GM23338 (cell line): ENCODE data around the gene GLG1. TPM values are rescaled to one million over a fixed set of nuclear protein-coding genes. Genes with fewer than 3 reads are reported as not detected.

Experiments
- ATAC-seq: fragments of 200-7000 bp; cut with Tn5 transposase; 3 replicates; pipeline ENCODE4 v1.9.1; 2020
- DNase-seq: peaks from one replicate; pipeline ENCODE4 v3.0.0-alpha.2; 2015; ENCODE audit warnings: low spot score
- H2AFZ ChIP-seq: fragments of 200-600 bp; sonication (generic); 2 replicates; pipeline ENCODE4 v1.8.0; 2016; ENCODE audit warnings: antibody characterized with exemption, mild to moderate bottlenecking, moderate library complexity
- H3F3A ChIP-seq: fragments of 200-600 bp; sonication (generic); replicated peaks from 2 replicates; pipeline ENCODE4 v1.8.0; 2017; ENCODE audit warnings: antibody characterized with exemption, mixed run types, low read depth
- H3K27ac ChIP-seq: fragments of 200-600 bp; sonication (generic); 2 replicates; pipeline ENCODE4 v1.6.1; 2016; ENCODE audit warnings: low read depth
- H3K27me3 ChIP-seq: fragments of 200-600 bp; sonication (generic); 2 replicates; pipeline ENCODE4 v1.8.0; 2016; ENCODE audit warnings: mild to moderate bottlenecking, mixed run types, moderate library complexity; ENCODE audit not compliant: insufficient read depth
- H3K36me3 ChIP-seq: fragments of 200-600 bp; sonication (generic); 2 replicates; pipeline ENCODE4 v1.8.0; 2016; ENCODE audit warnings: mild to moderate bottlenecking; ENCODE audit not compliant: insufficient read depth
- H3K4me1 ChIP-seq: fragments of 200-600 bp; sonication (generic); 2 replicates; pipeline ENCODE4 v1.8.0; 2016; ENCODE audit warnings: mild to moderate bottlenecking, moderate library complexity; ENCODE audit not compliant: insufficient read depth
- H3K4me2 ChIP-seq: fragments of 200-600 bp; sonication (generic); 2 replicates; pipeline ENCODE4 v1.7.1; 2017; ENCODE audit warnings: mixed run types
- H3K4me3 ChIP-seq: fragments of 200-600 bp; sonication (generic); 2 replicates; pipeline ENCODE4 v1.6.1; 2016; ENCODE audit warnings: mixed run types
- H3K79me2 ChIP-seq: fragments of 200-600 bp; sonication (generic); replicated peaks from 2 replicates; pipeline ENCODE4 v1.8.0; 2017; ENCODE audit warnings: mild to moderate bottlenecking; ENCODE audit not compliant: insufficient read depth
- H3K9me2 ChIP-seq: fragments of 200-600 bp; sonication (generic); 2 replicates; pipeline ENCODE4 v1.8.0; 2017; ENCODE audit not compliant: insufficient read depth
- H4K20me1 ChIP-seq: fragments of 200-600 bp; sonication (generic); replicated peaks from 2 replicates; pipeline ENCODE4 v1.8.0; 2017; ENCODE audit warnings: mild to moderate bottlenecking; ENCODE audit not compliant: insufficient read depth
- H3K27ac Mint-ChIP-seq: 2 replicates; pipeline ENCODE4 v1.8.0; 2020; ENCODE audit warnings: inconsistent platforms, mild to moderate bottlenecking, moderate library complexity, mixed read lengths
- H3K27me3 Mint-ChIP-seq: 3 replicates; pipeline ENCODE4 v1.8.0; 2022; ENCODE audit warnings: low read depth, mild to moderate bottlenecking, moderate library complexity, mixed read lengths, inconsistent platforms; ENCODE audit not compliant: insufficient read depth, poor library complexity
- H3K36me3 Mint-ChIP-seq: 3 replicates; pipeline ENCODE4 v1.8.0; 2021; ENCODE audit warnings: low read depth, mild to moderate bottlenecking, inconsistent platforms, moderate library complexity, mixed read lengths
- H3K4me1 Mint-ChIP-seq: 3 replicates; pipeline ENCODE4 v1.8.0; 2020; ENCODE audit warnings: mild to moderate bottlenecking, inconsistent platforms, mixed read lengths
- H3K4me3 Mint-ChIP-seq: 3 replicates; pipeline ENCODE4 v1.8.0; 2021; ENCODE audit warnings: moderate library complexity, mild to moderate bottlenecking, inconsistent platforms, mixed read lengths
- H3K9me3 Mint-ChIP-seq: 3 replicates; pipeline ENCODE4 v1.8.0; 2020; ENCODE audit warnings: moderate library complexity, mild to moderate bottlenecking, inconsistent platforms, mixed read lengths
- CREB1 ChIP-seq: fragments of 250-450 bp; sonication (Bioruptor Pico); IDR thresholded peaks from 2 replicates; pipeline ENCODE4 v1.5.0; 2020; ENCODE audit warnings: low read depth, mild to moderate bottlenecking, moderate library complexity
- EZH2phosphoT487 ChIP-seq: fragments of 200-600 bp; sonication (generic); IDR thresholded peaks from one replicate; pipeline ENCODE4 v1.8.1; 2018; ENCODE audit warnings: antibody characterized with exemption; ENCODE audit not compliant: unreplicated experiment
- NANOG ChIP-seq: IDR thresholded peaks from 2 replicates; pipeline ENCODE4 v1.6.1; 2016; ENCODE audit warnings: antibody characterized with exemption, borderline replicate concordance
- REST ChIP-seq: IDR thresholded peaks from one replicate; pipeline ENCODE4 v1.6.1; 2018; ENCODE audit warnings: antibody characterized with exemption; ENCODE audit not compliant: unreplicated experiment
- ZNF114 ChIP-seq: fragments of 250-450 bp; sonication (Bioruptor Pico); IDR thresholded peaks from 2 replicates; pipeline ENCODE4 v1.5.0; 2020; ENCODE audit warnings: mild to moderate bottlenecking, moderate library complexity
- polyA plus RNA-seq: library from polyadenylated mRNA; unstranded; fragments of >200 nt; fragmentation: Nextera tagmentation; extraction: Ambion mirVana; gene quantifications from 2 replicates; pipeline ENCODE4 v1.2.1, GENCODE V29; 2016
- total RNA-seq: library from RNA; depleted of rRNA; stranded (reverse); fragments of >200 nt; shearing (Covaris generic); gene quantifications from 2 replicates; pipeline ENCODE4 v1.2.3, GENCODE V29; 2014
- TF ChIP-seq, protein P1 (sequence below), 2 experiments: fragments of 200-600 bp in 1 of 2; sonication (generic) in 1 of 2; conservative IDR thresholded peaks; 2 replicates each; pipeline versions ENCODE4 v1.5.1 to v1.6.1; 2016 to 2017; ENCODE audit warnings: antibody characterized with exemption in 2 of 2, low read depth in 2 of 2, mild to moderate bottlenecking in 2 of 2, moderate library complexity in 1 of 2
- TF ChIP-seq, protein P2 (sequence below): IDR thresholded peaks from 2 replicates; pipeline ENCODE4 v1.6.1; 2016; ENCODE audit warnings: antibody characterized with exemption
- TF ChIP-seq, protein P3 (sequence below): fragments of 250-450 bp; sonication (Bioruptor Pico); IDR thresholded peaks from 2 replicates; pipeline ENCODE4 v1.5.0; 2020; ENCODE audit warnings: mild to moderate bottlenecking, moderate library complexity

Gene GLG1
- total and polyA plus RNA-seq, 2 experiments from 2014 or later, result 61.2 to 211 TPM

GRCh38 chr16:74472540-74472939 is 134.4 kb downstream of the GLG1 start:
- Histone ChIP-seq H4K20me1 (no peaks in the 10 kb centered on the region; the same call in none of the 2 replicates), H3K4me3 (no peak overlapping the region), H3K27me3 (no peaks in the 10 kb centered on the region), H3K79me2 (no peaks in the 10 kb centered on the region), H3K9me2 (no peaks in the 10 kb centered on the region), H3K36me3 (peaks cover 64% of the 10 kb centered on the region), H3K4me2 (no peak overlapping the region), H2AFZ (no peak overlapping the region), H3K27ac (no peak overlapping the region), H3F3A (0 out of 2 replicates have a peak, but pooled peaks cover 3% of the 10 kb centered on the region), H3K4me1 (no peaks in the 10 kb centered on the region)
- Mint-ChIP-seq H3K27ac (no peak overlapping the region), H3K9me3 (no peaks in the 10 kb centered on the region), H3K4me3 (no peak overlapping the region), H3K4me1 (no peaks in the 10 kb centered on the region), H3K36me3 (peaks cover 92% of the 10 kb centered on the region), H3K27me3 (peaks cover 10% of the 10 kb centered on the region)
- no peak for DNase-seq
- TF ChIP-seq REST (no peak), NANOG (no peak), CREB1 (CRISPR knock-in tag) (no peak), ZNF114 (CRISPR knock-in tag) (no peak), EZH2phosphoT487 (no peak)
- TF ChIP-seq, protein P1, sequence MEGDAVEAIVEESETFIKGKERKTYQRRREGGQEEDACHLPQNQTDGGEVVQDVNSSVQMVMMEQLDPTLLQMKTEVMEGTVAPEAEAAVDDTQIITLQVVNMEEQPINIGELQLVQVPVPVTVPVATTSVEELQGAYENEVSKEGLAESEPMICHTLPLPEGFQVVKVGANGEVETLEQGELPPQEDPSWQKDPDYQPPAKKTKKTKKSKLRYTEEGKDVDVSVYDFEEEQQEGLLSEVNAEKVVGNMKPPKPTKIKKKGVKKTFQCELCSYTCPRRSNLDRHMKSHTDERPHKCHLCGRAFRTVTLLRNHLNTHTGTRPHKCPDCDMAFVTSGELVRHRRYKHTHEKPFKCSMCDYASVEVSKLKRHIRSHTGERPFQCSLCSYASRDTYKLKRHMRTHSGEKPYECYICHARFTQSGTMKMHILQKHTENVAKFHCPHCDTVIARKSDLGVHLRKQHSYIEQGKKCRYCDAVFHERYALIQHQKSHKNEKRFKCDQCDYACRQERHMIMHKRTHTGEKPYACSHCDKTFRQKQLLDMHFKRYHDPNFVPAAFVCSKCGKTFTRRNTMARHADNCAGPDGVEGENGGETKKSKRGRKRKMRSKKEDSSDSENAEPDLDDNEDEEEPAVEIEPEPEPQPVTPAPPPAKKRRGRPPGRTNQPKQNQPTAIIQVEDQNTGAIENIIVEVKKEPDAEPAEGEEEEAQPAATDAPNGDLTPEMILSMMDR (conservative IDR thresholded peaks at IDR 0.05; ENCODE audit: low read depth in 2 of 2), result no peak
- TF ChIP-seq, protein P2, sequence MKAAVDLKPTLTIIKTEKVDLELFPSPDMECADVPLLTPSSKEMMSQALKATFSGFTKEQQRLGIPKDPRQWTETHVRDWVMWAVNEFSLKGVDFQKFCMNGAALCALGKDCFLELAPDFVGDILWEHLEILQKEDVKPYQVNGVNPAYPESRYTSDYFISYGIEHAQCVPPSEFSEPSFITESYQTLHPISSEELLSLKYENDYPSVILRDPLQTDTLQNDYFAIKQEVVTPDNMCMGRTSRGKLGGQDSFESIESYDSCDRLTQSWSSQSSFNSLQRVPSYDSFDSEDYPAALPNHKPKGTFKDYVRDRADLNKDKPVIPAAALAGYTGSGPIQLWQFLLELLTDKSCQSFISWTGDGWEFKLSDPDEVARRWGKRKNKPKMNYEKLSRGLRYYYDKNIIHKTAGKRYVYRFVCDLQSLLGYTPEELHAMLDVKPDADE, result no peak
- TF ChIP-seq, protein P3, sequence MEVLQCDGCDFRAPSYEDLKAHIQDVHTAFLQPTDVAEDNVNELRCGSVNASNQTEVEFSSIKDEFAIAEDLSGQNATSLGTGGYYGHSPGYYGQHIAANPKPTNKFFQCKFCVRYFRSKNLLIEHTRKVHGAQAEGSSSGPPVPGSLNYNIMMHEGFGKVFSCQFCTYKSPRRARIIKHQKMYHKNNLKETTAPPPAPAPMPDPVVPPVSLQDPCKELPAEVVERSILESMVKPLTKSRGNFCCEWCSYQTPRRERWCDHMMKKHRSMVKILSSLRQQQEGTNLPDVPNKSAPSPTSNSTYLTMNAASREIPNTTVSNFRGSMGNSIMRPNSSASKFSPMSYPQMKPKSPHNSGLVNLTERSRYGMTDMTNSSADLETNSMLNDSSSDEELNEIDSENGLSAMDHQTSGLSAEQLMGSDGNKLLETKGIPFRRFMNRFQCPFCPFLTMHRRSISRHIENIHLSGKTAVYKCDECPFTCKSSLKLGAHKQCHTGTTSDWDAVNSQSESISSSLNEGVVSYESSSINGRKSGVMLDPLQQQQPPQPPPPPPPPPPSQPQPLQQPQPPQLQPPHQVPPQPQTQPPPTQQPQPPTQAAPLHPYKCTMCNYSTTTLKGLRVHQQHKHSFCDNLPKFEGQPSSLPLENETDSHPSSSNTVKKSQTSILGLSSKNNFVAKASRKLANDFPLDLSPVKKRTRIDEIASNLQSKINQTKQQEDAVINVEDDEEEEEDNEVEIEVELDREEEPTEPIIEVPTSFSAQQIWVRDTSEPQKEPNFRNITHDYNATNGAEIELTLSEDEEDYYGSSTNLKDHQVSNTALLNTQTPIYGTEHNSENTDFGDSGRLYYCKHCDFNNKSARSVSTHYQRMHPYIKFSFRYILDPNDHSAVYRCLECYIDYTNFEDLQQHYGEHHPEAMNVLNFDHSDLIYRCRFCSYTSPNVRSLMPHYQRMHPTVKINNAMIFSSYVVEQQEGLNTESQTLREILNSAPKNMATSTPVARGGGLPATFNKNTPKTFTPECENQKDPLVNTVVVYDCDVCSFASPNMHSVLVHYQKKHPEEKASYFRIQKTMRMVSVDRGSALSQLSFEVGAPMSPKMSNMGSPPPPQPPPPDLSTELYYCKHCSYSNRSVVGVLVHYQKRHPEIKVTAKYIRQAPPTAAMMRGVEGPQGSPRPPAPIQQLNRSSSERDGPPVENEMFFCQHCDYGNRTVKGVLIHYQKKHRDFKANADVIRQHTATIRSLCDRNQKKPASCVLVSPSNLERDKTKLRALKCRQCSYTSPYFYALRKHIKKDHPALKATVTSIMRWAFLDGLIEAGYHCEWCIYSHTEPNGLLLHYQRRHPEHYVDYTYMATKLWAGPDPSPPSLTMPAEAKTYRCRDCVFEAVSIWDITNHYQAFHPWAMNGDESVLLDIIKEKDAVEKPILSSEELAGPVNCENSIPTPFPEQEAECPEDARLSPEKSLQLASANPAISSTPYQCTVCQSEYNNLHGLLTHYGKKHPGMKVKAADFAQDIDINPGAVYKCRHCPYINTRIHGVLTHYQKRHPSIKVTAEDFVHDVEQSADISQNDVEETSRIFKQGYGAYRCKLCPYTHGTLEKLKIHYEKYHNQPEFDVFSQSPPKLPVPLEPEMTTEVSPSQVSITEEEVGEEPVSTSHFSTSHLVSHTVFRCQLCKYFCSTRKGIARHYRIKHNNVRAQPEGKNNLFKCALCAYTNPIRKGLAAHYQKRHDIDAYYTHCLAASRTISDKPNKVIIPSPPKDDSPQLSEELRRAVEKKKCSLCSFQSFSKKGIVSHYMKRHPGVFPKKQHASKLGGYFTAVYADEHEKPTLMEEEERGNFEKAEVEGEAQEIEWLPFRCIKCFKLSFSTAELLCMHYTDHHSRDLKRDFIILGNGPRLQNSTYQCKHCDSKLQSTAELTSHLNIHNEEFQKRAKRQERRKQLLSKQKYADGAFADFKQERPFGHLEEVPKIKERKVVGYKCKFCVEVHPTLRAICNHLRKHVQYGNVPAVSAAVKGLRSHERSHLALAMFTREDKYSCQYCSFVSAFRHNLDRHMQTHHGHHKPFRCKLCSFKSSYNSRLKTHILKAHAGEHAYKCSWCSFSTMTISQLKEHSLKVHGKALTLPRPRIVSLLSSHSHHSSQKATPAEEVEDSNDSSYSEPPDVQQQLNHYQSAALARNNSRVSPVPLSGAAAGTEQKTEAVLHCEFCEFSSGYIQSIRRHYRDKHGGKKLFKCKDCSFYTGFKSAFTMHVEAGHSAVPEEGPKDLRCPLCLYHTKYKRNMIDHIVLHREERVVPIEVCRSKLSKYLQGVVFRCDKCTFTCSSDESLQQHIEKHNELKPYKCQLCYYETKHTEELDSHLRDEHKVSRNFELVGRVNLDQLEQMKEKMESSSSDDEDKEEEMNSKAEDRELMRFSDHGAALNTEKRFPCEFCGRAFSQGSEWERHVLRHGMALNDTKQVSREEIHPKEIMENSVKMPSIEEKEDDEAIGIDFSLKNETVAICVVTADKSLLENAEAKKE (CRISPR knock-in tag), result no peak
- ATAC-seq, result no peak
